H1 (cell line): ENCODE measurements around the gene DENND5B.

ENCODE experiments used
- CHD2 ChIP-seq: IDR thresholded peaks from 2 replicates; pipeline ENCODE4 v1.6.1; 2012; ENCODE audit warnings: low read length, improper control_type of control experiment
- FOSL1 ChIP-seq: IDR thresholded peaks from 2 replicates; pipeline ENCODE4 v1.6.1; 2011; ENCODE audit warnings: mild to moderate bottlenecking, low read depth, low read length, moderate library complexity; ENCODE audit not compliant: insufficient read depth
- YY1 ChIP-seq: IDR thresholded peaks from 2 replicates; pipeline ENCODE4 v1.6.1; 2011; ENCODE audit warnings: low read depth, mild to moderate bottlenecking, low read length

GRCh38 chr12:31342286-31342685 is 248.7 kb downstream of the DENND5B start:
- no peak for TF ChIP-seq CHD2
- TF ChIP-seq FOSL1: no peak
- no peak for TF ChIP-seq YY1
